SK-N-MC (cell line): ENCODE measurements around the gene NUP50.

Experiments used
- DNase-seq: peaks from one replicate; pipeline ENCODE4 v3.0.0-alpha.2; 2011; ENCODE audit warnings: low read depth, low spot score
- H3K27ac ChIP-seq: fragments of 200-600 bp; sonication (generic); 2 replicates; pipeline ENCODE4 v1.5.1; 2016; ENCODE audit warnings: mixed run types
- H3K36me3 ChIP-seq: fragments of 200-600 bp; sonication (generic); 2 replicates; pipeline ENCODE4 v1.6.1; 2017; ENCODE audit warnings: antibody characterized with exemption, low read length, mixed read lengths; ENCODE audit not compliant: insufficient read depth
- H3K4me3 ChIP-seq: fragments of 200-600 bp; sonication (generic); 2 replicates; pipeline ENCODE4 v1.5.1; 2016
- H3K9ac ChIP-seq: fragments of 200-600 bp; sonication (generic); 2 replicates; pipeline ENCODE4 v1.8.0; 2017; ENCODE audit warnings: mixed run types, mixed read lengths; ENCODE audit not compliant: insufficient read length
- H3K9me3 ChIP-seq: fragments of 200-600 bp; sonication (generic); 2 replicates; pipeline ENCODE4 v1.6.1; 2017; ENCODE audit warnings: low read depth, mild to moderate bottlenecking, antibody characterized with exemption, low read length, moderate library complexity, mixed read lengths
- EZH2 ChIP-seq: fragments of 200-600 bp; sonication (generic); IDR thresholded peaks from one replicate; pipeline ENCODE4 v1.6.1; 2017; ENCODE audit warnings: antibody characterized with exemption
- FOXP2 ChIP-seq: optimal IDR thresholded peaks from 2 replicates; pipeline ENCODE3; 2011; ENCODE audit warnings: mild to moderate bottlenecking, moderate library complexity; ENCODE audit not compliant: insufficient read depth; ENCODE audit errors: extremely low read length, control extremely low read depth
- POLR2AphosphoS5 ChIP-seq: IDR thresholded peaks from 2 replicates; pipeline ENCODE4 v1.6.1; 2012; ENCODE audit warnings: mild to moderate bottlenecking, low read depth, low read length, borderline replicate concordance

NUP50 gene

DNA sequence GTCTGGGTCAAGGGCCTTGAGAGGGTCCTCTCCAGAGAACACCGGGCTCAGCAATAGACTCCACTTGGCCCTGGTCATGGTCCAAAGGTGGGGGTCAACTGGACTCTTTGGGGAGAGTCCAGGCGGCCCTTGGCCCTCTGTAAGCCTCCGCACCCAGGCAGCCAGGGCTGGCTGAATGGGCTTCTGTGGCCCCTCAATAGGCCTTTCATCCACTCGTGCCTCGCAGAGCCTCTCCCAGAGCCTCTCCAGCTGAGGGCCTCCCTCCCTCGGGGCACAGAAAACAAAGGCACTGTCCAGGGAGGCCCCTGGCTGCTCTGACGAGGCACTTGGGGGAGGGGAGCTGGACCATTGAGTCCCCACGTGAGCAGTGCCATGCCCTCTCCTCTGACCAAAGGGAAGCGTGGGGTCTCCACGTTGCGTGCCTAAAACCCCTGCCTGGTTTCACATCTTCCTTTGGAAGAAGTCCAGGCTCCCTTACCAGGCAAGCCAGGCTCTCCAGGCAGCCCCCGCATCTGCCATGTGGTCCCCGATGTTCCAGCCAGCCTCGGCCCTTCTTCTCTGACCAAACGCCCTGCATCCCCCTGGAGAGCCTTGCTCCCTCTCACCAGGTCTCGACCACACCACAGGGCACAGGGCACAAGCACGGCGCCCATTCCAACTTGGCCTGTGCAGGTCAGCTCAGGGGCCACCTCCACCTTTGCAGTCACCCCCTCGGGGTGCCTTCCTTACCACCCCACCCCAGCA lies 61.4 kb downstream of the NUP50 start:
- no peak overlapping the region for H3K9ac ChIP-seq

DNA sequence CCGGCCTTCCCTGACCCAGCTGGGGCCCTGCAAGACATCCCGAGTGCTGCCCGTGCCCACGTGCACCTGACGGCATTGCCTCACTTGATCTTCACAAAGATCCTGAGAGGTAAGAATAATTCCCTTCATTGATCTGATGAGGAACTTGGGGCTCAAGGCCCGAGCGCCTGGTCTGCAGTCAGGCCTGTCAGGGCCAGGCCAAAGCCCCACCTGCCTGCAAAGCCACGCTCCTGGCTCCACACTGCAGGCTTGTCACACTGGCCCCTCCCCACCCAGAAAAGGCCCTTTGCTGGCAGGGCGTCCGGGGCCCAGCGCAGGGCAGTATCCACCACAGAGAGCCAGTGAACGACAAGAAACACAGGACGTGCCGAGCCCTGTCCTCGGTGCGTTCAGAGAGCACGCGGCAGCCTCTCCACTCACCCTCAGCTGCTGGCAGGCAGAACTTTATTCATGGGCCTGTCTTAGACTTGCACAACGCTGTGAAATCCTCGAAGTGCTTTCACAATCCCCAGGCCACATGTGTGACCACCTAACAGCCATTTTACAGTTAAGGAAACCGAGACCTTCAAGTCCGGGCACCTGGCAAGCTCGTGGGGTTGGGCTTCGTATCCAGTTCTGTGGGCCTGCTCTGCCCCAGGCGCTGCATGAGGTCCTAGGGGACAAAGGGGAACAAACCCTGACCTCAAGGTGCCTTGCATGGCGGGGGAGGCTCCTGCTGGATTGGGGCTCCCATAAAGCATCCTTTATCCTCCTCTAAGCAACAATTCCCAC lies 62.2 kb downstream of the NUP50 start:
- Histone ChIP-seq H3K27ac (no peak overlapping the region), H3K9ac (no peak overlapping the region), H3K9me3 (no peaks in the 10 kb centered on the region), H3K4me3 (no peak overlapping the region), H3K36me3 (no peaks in the 10 kb centered on the region)
- no peak for DNase-seq
- no peak for TF ChIP-seq POLR2AphosphoS5
- TF ChIP-seq FOXP2 = no peak
- TF ChIP-seq EZH2 = no peak

More for the DNA sequence above, 61.4 kb downstream of the NUP50 start:
- Histone ChIP-seq H3K9me3 (no peaks in the 10 kb centered on the region), H3K36me3 (no peaks in the 10 kb centered on the region), H3K27ac (no peak overlapping the region), H3K4me3 (no peak overlapping the region)
- TF ChIP-seq POLR2AphosphoS5 (no peak), FOXP2 (no peak), EZH2 (no peak)
- DNase-seq = no peak

DNA sequence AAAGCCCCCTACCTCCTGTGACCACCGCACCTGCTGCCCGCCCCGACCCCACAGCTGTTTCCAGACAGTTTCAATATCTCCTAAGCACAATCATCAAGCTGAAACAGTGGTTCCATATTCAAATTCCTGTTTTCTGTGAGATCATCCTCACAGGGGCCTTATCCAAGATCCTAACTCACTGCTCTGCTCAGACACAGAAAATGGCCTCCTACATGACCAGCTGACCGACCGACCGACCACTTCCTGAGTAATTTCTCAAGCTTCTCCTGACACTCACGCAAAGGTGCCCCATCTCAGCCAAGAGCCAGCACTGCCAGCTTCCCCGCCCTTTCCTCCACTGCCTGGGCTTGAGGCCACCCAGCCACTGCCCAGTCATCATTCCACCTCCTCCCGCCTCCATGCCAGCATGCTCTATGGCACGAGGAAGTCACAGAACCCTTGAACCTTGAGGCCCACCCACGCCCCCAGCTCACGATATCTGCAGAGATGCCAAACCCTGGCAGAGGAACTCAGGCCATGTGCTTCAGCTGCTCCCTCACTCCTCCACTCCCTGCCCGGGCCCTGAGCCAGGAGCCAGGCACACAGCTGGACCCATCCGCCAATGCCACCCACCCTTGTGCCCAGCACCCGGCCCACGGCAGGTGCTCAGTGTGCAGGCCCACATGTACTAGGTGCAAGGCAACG lies 62.9 kb downstream of the NUP50 start:
- Histone ChIP-seq H3K27ac (no peak overlapping the region), H3K4me3 (no peak overlapping the region), H3K9me3 (no peaks in the 10 kb centered on the region), H3K9ac (no peak overlapping the region), H3K36me3 (no peaks in the 10 kb centered on the region)
- DNase-seq = no peak
- TF ChIP-seq EZH2 (no peak), POLR2AphosphoS5 (no peak), FOXP2 (no peak)

DNA sequence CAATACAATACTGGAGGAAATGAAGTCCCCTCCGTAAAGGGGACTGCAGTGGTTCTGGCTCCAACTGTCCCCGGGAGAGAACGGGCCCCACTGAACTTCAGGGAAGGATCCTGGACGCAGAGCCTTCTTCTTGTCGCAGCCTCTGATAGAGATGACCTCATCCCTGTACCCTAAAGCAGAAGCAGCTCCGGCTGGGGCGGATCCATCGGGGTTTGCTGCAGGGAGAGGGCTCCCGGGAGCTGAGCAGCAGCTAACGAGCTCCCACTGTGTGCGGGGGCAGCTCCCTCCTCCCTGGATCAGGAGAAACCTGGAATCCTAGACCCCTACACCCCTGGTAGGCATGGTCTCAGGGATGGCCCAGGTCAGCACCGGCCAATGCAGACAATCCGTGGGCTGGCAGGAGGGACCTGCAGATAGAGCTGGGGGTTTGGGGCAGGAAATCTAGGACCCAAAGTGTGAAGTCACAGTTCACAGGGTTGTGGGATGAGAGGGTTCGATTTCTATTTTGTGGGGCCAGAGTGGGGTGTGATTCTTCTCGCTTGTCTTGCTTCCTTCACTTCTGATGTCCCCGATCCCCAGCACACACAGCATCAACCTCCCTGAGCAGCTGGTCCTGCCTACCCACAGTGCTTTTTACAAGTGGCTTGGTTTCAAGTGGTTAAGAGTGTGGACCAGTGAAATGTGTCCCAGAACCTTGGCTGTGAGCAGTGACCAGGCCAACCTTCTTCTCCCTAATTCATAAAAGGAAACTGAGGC lies 64.1 kb downstream of the NUP50 start:
- DNase-seq = no peak
- Histone ChIP-seq H3K36me3 (no peaks in the 10 kb centered on the region), H3K27ac (no peak overlapping the region), H3K9ac (no peak overlapping the region), H3K9me3 (no peaks in the 10 kb centered on the region), H3K4me3 (no peak overlapping the region)
- TF ChIP-seq POLR2AphosphoS5 = no peak
- TF ChIP-seq EZH2 = no peak
- no peak for TF ChIP-seq FOXP2

DNA sequence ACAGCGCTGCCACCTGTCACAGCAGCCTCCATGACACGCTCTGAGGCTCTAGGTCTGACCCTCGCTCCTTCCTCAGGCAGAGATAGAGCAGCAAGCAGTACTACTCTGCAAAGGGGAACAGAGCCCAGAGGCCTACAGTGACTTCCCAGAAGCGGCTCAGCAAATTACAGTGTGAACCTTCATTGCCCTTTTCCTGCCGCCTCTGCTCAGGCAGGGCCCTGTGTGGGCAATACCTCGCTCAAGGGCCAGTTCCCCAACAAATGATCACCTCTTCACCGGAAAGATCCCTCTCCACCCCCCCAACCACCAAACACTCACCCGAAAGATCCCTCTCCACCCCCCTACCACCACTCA lies 64.7 kb downstream of the NUP50 start:
- H3K9ac ChIP-seq = no peak overlapping the region
- H3K9me3 ChIP-seq = no peaks in the 10 kb centered on the region
- H3K4me3 ChIP-seq = no peak overlapping the region
- no peaks in the 10 kb centered on the region for H3K36me3 ChIP-seq
- TF ChIP-seq EZH2 (no peak), FOXP2 (no peak), POLR2AphosphoS5 (no peak)
- DNase-seq = no peak
- H3K27ac ChIP-seq = no peak overlapping the region

DNA sequence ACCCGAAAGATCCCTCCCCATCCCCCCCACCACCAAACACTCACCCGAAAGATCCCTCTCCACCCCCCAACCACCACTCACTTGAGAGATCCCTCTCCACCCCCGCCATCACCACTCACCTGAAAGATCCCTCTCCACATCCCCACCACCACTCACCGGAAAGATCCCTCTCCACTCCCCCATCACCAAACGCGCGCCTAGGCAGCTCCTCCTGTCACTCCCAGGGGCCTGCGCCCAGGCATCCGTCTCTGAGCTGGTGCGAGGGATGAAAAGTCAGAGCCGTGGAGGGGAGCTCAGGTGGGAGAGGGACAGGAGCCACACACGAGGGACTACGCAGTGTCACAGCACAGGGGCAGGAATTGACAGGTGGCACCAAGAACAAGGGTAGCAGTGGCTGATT lies 65.5 kb downstream of the NUP50 start:
- Histone ChIP-seq H3K27ac (no peak overlapping the region), H3K36me3 (no peaks in the 10 kb centered on the region)
- no peak for TF ChIP-seq POLR2AphosphoS5
- no peak for TF ChIP-seq EZH2
- TF ChIP-seq FOXP2 = no peak

DNA sequence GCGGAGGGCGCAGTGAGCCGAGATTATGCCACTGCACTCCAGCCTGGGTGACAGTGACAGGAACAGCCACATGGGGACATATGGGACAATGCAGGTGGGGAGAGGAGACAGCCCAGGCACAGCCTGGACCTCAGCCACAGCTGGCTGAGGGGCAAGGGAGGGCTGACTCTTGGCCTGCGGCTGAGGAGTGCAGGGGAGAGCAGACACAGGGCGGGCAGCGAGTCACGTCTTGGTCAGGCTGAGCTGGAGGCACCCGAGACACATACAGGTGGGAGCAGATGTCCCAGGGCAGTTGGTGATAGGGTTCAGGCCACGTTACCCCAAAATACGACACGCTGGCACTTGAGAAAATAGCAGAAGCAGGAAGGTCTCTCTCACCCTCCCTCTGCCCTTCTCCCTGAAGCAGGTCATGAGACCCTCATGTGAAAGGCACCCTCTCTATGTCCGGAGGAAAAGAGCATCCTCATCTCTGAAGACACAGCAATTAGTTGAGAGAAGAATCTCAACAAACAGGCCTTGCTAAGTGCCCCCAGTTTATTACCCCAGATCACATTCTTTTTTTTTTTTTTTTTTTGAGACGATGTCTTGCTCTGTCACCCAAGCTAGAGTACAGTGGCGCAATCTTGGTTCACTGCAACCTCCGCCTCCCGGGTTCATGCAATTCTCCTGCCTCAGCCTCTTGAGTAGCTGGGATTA lies 66.4 kb downstream of the NUP50 start:
- DNase-seq = no peak
- no peak for TF ChIP-seq EZH2
- no peak overlapping the region for H3K9ac ChIP-seq
- no peak overlapping the region for H3K27ac ChIP-seq
- H3K9me3 ChIP-seq = no peaks in the 10 kb centered on the region
- H3K36me3 ChIP-seq = no peaks in the 10 kb centered on the region
- H3K4me3 ChIP-seq = no peak overlapping the region

More for the DNA sequence above, 65.5 kb downstream of the NUP50 start:
- no peak overlapping the region for H3K9ac ChIP-seq
- no peaks in the 10 kb centered on the region for H3K9me3 ChIP-seq
- no peak overlapping the region for H3K4me3 ChIP-seq
- DNase-seq = no peak

DNA sequence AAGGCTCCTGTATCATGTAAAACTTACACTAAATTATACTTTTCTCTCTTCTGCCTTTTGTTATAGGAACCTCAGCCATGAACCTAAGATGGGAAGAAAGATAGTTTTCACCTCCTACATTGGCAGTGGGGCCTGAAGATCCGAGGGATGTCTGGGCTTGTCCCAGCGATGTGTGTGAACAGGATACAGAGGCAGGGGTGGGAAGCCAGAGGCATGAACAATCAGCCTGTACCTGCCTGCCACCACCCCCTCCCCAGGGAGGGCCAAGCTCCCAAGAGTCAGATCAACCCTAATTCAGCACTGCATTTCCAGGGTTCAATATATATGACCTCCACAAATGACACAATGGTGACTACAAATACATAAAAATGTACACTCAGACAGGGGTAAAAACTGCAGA lies 67.6 kb downstream of the NUP50 start:
- DNase-seq = no peak
- TF ChIP-seq POLR2AphosphoS5 (no peak), EZH2 (no peak), FOXP2 (no peak)
- no peak overlapping the region for H3K9ac ChIP-seq

More for the DNA sequence above, 67.6 kb downstream of the NUP50 start:
- Histone ChIP-seq H3K27ac (no peak overlapping the region), H3K36me3 (no peaks in the 10 kb centered on the region), H3K4me3 (no peak overlapping the region), H3K9me3 (no peaks in the 10 kb centered on the region)
